ENCODE measurements around the gene EYA4. TPM values are rescaled to one million over a fixed set of nuclear protein-coding genes. Genes with fewer than 3 reads are reported as not detected.

EYA4 gene
- total RNA-seq, 1 donor from 2014 or later = 1.6 TPM

DNA sequence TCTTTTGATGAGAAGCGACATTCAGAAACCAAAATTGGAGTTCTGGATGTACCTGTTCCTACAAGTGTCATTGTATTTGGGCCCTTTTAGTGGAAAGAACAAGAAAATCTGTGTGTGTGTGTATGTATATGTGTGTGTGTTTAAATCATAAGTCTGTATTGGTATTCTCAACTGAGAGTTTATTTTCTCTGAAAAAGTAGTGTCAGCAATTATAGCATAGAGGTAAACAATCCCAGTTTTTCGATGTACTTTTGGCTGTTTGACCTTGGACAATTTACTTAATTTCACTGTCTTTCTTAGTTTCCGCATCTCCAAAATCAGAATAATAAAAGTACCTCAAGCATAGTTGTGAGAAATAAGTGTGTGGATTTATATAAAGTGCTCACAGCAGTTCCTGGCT lies 57.2 kb downstream of the EYA4 start:
- H3K27ac ChIP-seq (ENCODE audit: low read depth, low read length) = no peak overlapping the region
- no peaks in the 10 kb centered on the region for H3K9me3 ChIP-seq (ENCODE audit: insufficient read depth, low read depth, low read length)
- Mint-ChIP-seq H3K4me3 (ENCODE audit: unreplicated experiment) (no peak overlapping the region), H3K36me3 (ENCODE audit: low read depth, unreplicated experiment) (no peaks in the 10 kb centered on the region), H3K9me3 (ENCODE audit: unreplicated experiment) (no peaks in the 10 kb centered on the region), H3K27me3 (ENCODE audit: low read depth, unreplicated experiment) (no peaks in the 10 kb centered on the region), H3K4me1 (ENCODE audit: low read depth, unreplicated experiment) (peaks cover 3% of the 10 kb centered on the region), H3K27ac (ENCODE audit: unreplicated experiment) (no peak overlapping the region)
- no peak overlapping the region for H3K4me3 ChIP-seq (ENCODE audit: insufficient read depth, low read depth, low read length)
- H3K27me3 ChIP-seq (ENCODE audit: insufficient read depth, low read length) = no peaks in the 10 kb centered on the region
- H3K9ac ChIP-seq (ENCODE audit: low read length) = no peak overlapping the region
- H2AFZ ChIP-seq (ENCODE audit: low read depth, low read length) = no peak overlapping the region
- FAIRE-seq = no peak
- H3K79me2 ChIP-seq (ENCODE audit: insufficient read depth, low read length) = no peaks in the 10 kb centered on the region
- no peak overlapping the region for H3K4me2 ChIP-seq (ENCODE audit: low read length)
- no peaks in the 10 kb centered on the region for H4K20me1 ChIP-seq (ENCODE audit: insufficient read depth, low read length)
- no peaks in the 10 kb centered on the region for H3K4me1 ChIP-seq (ENCODE audit: insufficient read depth, low read length)
- TF ChIP-seq EZH2 (IDR thresholded peaks at IDR 0.05; ENCODE audit: insufficient read depth, low read length) = no peak
- TF ChIP-seq, protein P1, sequence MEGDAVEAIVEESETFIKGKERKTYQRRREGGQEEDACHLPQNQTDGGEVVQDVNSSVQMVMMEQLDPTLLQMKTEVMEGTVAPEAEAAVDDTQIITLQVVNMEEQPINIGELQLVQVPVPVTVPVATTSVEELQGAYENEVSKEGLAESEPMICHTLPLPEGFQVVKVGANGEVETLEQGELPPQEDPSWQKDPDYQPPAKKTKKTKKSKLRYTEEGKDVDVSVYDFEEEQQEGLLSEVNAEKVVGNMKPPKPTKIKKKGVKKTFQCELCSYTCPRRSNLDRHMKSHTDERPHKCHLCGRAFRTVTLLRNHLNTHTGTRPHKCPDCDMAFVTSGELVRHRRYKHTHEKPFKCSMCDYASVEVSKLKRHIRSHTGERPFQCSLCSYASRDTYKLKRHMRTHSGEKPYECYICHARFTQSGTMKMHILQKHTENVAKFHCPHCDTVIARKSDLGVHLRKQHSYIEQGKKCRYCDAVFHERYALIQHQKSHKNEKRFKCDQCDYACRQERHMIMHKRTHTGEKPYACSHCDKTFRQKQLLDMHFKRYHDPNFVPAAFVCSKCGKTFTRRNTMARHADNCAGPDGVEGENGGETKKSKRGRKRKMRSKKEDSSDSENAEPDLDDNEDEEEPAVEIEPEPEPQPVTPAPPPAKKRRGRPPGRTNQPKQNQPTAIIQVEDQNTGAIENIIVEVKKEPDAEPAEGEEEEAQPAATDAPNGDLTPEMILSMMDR (IDR thresholded peaks at IDR 0.05; ENCODE audit: insufficient read depth, low read depth, low read length) = no peak
- H3K36me3 ChIP-seq (ENCODE audit: insufficient read depth, low read length) = no peaks in the 10 kb centered on the region
- no peak for DNase-seq (ENCODE audit: low read depth)

DNA sequence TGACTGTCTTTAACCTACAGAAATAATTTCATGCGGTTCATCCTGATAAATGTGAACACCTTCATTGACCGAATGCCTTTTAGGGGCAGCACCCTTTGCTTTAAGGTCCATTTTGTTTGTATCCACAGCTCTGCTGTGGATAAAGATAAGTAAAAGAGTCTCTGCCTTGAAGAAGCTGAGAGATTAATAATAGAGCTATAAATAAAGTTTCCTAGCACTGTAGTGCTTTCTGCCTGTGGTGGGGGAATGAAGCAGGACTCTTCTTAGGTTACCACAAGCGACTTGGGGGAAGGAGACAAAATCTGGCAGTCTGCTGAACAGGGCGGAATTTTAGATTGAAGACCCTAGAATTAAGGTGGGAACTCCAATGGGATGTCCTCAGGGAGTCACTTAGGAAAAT lies 57.6 kb downstream of the EYA4 start:
- Histone ChIP-seq H3K4me1 (ENCODE audit: insufficient read depth, low read length) (no peaks in the 10 kb centered on the region), H3K4me2 (ENCODE audit: low read length) (no peak overlapping the region), H3K4me3 (ENCODE audit: insufficient read depth, low read depth, low read length) (no peak overlapping the region), H3K9ac (ENCODE audit: low read length) (no peak overlapping the region), H3K79me2 (ENCODE audit: insufficient read depth, low read length) (no peaks in the 10 kb centered on the region), H4K20me1 (ENCODE audit: insufficient read depth, low read length) (no peaks in the 10 kb centered on the region), H3K27me3 (ENCODE audit: insufficient read depth, low read length) (no peaks in the 10 kb centered on the region), H2AFZ (ENCODE audit: low read depth, low read length) (no peak overlapping the region), H3K36me3 (ENCODE audit: insufficient read depth, low read length) (no peaks in the 10 kb centered on the region), H3K27ac (ENCODE audit: low read depth, low read length) (no peak overlapping the region), H3K9me3 (ENCODE audit: insufficient read depth, low read depth, low read length) (no peaks in the 10 kb centered on the region)
- TF ChIP-seq EZH2 (IDR thresholded peaks at IDR 0.05; ENCODE audit: insufficient read depth, low read length) = no peak
- TF ChIP-seq, protein P1 (IDR thresholded peaks at IDR 0.05; ENCODE audit: insufficient read depth, low read depth, low read length) = no peak
- FAIRE-seq (no peak), DNase-seq (ENCODE audit: low read depth) (no peak)
- H3K9me3 Mint-ChIP-seq (ENCODE audit: unreplicated experiment) = no peaks in the 10 kb centered on the region
- H3K27ac Mint-ChIP-seq (ENCODE audit: unreplicated experiment) = no peak overlapping the region
- H3K4me3 Mint-ChIP-seq (ENCODE audit: unreplicated experiment) = no peak overlapping the region
- peaks cover 3% of the 10 kb centered on the region for H3K4me1 Mint-ChIP-seq (ENCODE audit: low read depth, unreplicated experiment)
- H3K27me3 Mint-ChIP-seq (ENCODE audit: low read depth, unreplicated experiment) = no peaks in the 10 kb centered on the region
- no peaks in the 10 kb centered on the region for H3K36me3 Mint-ChIP-seq (ENCODE audit: low read depth, unreplicated experiment)

DNA sequence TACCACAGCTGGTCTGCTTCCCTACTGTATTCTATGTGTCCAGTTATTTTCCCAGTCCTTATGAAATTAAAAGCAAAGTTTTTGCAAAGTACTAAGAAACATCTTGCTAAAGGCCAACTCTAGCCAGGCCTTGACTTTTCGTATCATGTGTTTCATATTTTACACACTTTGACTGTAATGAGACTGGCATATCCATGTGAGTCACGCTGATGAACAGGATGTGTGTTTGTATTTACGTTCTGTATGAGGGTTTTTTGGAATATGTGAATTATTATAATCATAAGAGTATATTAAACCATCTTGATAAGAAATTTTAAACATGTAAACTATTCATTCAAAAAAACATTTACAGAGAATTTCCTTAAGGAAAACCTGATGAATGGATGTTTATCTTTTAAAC lies 59.7 kb downstream of the EYA4 start:
- Mint-ChIP-seq H3K9me3 (ENCODE audit: unreplicated experiment) (no peaks in the 10 kb centered on the region), H3K27ac (ENCODE audit: unreplicated experiment) (no peak overlapping the region), H3K36me3 (ENCODE audit: low read depth, unreplicated experiment) (no peaks in the 10 kb centered on the region), H3K4me1 (ENCODE audit: low read depth, unreplicated experiment) (peaks cover 3% of the 10 kb centered on the region), H3K27me3 (ENCODE audit: low read depth, unreplicated experiment) (no peaks in the 10 kb centered on the region), H3K4me3 (ENCODE audit: unreplicated experiment) (no peak overlapping the region)
- TF ChIP-seq, protein P1 (IDR thresholded peaks at IDR 0.05; ENCODE audit: insufficient read depth, low read depth, low read length) = no peak
- no peak for TF ChIP-seq EZH2 (IDR thresholded peaks at IDR 0.05; ENCODE audit: insufficient read depth, low read length)
- Histone ChIP-seq H2AFZ (ENCODE audit: low read depth, low read length) (no peak overlapping the region), H3K27ac (ENCODE audit: low read depth, low read length) (no peak overlapping the region), H3K4me1 (ENCODE audit: insufficient read depth, low read length) (no peaks in the 10 kb centered on the region), H3K27me3 (ENCODE audit: insufficient read depth, low read length) (no peaks in the 10 kb centered on the region), H3K9me3 (ENCODE audit: insufficient read depth, low read depth, low read length) (no peaks in the 10 kb centered on the region), H3K4me2 (ENCODE audit: low read length) (no peak overlapping the region), H4K20me1 (ENCODE audit: insufficient read depth, low read length) (no peaks in the 10 kb centered on the region), H3K4me3 (ENCODE audit: insufficient read depth, low read depth, low read length) (no peak overlapping the region), H3K9ac (ENCODE audit: low read length) (no peak overlapping the region), H3K36me3 (ENCODE audit: insufficient read depth, low read length) (no peaks in the 10 kb centered on the region), H3K79me2 (ENCODE audit: insufficient read depth, low read length) (no peaks in the 10 kb centered on the region)
- FAIRE-seq (no peak), DNase-seq (ENCODE audit: low read depth) (no peak)
